PC-9 (cell line): ENCODE measurements around the gene CMIP. TPM values are rescaled to one million over a fixed set of nuclear protein-coding genes. Genes with fewer than 3 reads are reported as not detected.

ENCODE experiments used
- BruUV-seq: library from RNA; stranded (reverse); fragments of 400-500 nt; replicated peaks from 2 replicates; lab custom pipeline; 2021; lab: Mats Ljungman, UMichigan
- CTCF ChIA-PET: fragments of 300-600 bp; sonication (Branson Sonifier 250); formaldehyde crosslinking; loops from one replicate; lab custom pipeline; 2022; ENCODE audit warnings: antibody characterized with exemption; lab: Charles Lee
- POLR2A ChIA-PET: fragments of 300-600 bp; sonication (Branson Sonifier 250); formaldehyde crosslinking; loops from one replicate; lab custom pipeline; 2022; ENCODE audit warnings: antibody characterized with exemption; ENCODE audit not compliant: unreplicated experiment; lab: Charles Lee
- DNase-seq, 2 experiments: peaks; one replicate each; pipeline versions ENCODE4 v3.0.0 to v3.0.0-alpha.2; 2015 to 2022; ENCODE audit warnings: mixed read lengths in 1 of 2
- H2AFZ ChIP-seq: fragments of 200-600 bp; sonication (generic); 2 replicates; pipeline ENCODE4 v1.8.1; 2017; ENCODE audit warnings: antibody characterized with exemption
- H3F3A ChIP-seq: fragments of 200-600 bp; sonication (generic); 2 replicates; pipeline ENCODE4 v1.8.1; 2017; ENCODE audit warnings: antibody characterized with exemption, mild to moderate bottlenecking, low read depth; ENCODE audit not compliant: insufficient read depth
- H3K27ac ChIP-seq: fragments of 200-600 bp; sonication (generic); 2 replicates; pipeline ENCODE4 v1.6.1; 2016; ENCODE audit warnings: mixed run types
- H3K27me3 ChIP-seq: fragments of 200-600 bp; sonication (generic); 2 replicates; pipeline ENCODE4 v1.6.1; 2016; ENCODE audit warnings: low read depth, mixed run types; ENCODE audit not compliant: insufficient read depth
- H3K36me3 ChIP-seq: fragments of 200-600 bp; sonication (generic); 2 replicates; pipeline ENCODE4 v1.6.1; 2016; ENCODE audit warnings: low read depth, mixed run types
- H3K4me1 ChIP-seq: fragments of 200-600 bp; sonication (generic); replicated peaks from 2 replicates; pipeline ENCODE4 v1.6.1; 2016; ENCODE audit warnings: mixed run types; ENCODE audit not compliant: insufficient read depth
- H3K4me2 ChIP-seq: fragments of 200-600 bp; sonication (generic); 2 replicates; pipeline ENCODE4 v1.6.1; 2017; ENCODE audit warnings: mixed run types
- H3K4me3 ChIP-seq: fragments of 200-600 bp; sonication (generic); 2 replicates; pipeline ENCODE4 v1.6.1; 2016; ENCODE audit warnings: mixed run types
- H3K79me2 ChIP-seq: fragments of 200-600 bp; sonication (generic); 2 replicates; pipeline ENCODE4 v1.6.1; 2017; ENCODE audit warnings: low read depth, mixed run types
- H3K9me2 ChIP-seq: fragments of 200-600 bp; sonication (generic); 2 replicates; pipeline ENCODE4 v1.8.1; 2017; ENCODE audit warnings: mild to moderate bottlenecking; ENCODE audit not compliant: insufficient read depth
- H3K9me3 ChIP-seq: fragments of 200-600 bp; sonication (generic); 2 replicates; pipeline ENCODE4 v1.8.1; 2016; ENCODE audit warnings: low read depth; ENCODE audit not compliant: insufficient read depth
- H4K20me1 ChIP-seq: fragments of 200-600 bp; sonication (generic); 2 replicates; pipeline ENCODE4 v1.8.1; 2017; ENCODE audit not compliant: insufficient read depth
- CTCF ChIP-seq: fragments of 200-600 bp; sonication (generic); conservative IDR thresholded peaks from 2 replicates; pipeline ENCODE4 v1.6.1; 2017; ENCODE audit warnings: mixed run types, antibody characterized with exemption, mild to moderate bottlenecking, moderate library complexity
- EZH2 ChIP-seq: fragments of 200-600 bp; sonication (generic); IDR thresholded peaks from 2 replicates; pipeline ENCODE4 v1.8.0; 2017; ENCODE audit warnings: antibody characterized with exemption, low read depth
- intact Hi-C: fragments of 100-400 bp; cut with micrococcal nuclease; formaldehyde crosslinking; loops from one replicate; pipeline ENCODE4 v1.10.0; 2022; ENCODE audit not compliant: unreplicated experiment
- total RNA-seq: library from RNA; stranded (reverse); gene quantifications from 2 replicates; pipeline ENCODE4 v1.2.3, GENCODE V29; 2021

CMIP gene
- total RNA-seq, 1 experiment from 2014 or later, result 96.6 TPM

GRCh38 chr16:81646561-81646960, 202.0 kb downstream of the CMIP start:
- CTCF ChIA-PET, result no interaction called here
- no TSS peak for BruUV-seq
- H3K4me1 ChIP-seq, result 0 out of 2 replicates have a peak, but pooled peaks cover 6% of the 10 kb centered on the region
- no peak overlapping the region for H3K4me2 ChIP-seq
- no peaks in the 10 kb centered on the region for H3F3A ChIP-seq
- H4K20me1 ChIP-seq, result peaks cover 31% of the 10 kb centered on the region
- intact Hi-C loops, result no loop called here
- no peaks in the 10 kb centered on the region; the same call in 1 of the 2 replicates for H3K36me3 ChIP-seq
- peaks cover 52% of the 10 kb centered on the region for H3K79me2 ChIP-seq
- H3K9me2 ChIP-seq, result no peaks in the 10 kb centered on the region
- H3K9me3 ChIP-seq, result no peaks in the 10 kb centered on the region
- no peak for DNase-seq
- H2AFZ ChIP-seq, result no peak overlapping the region
- no peak overlapping the region for H3K27ac ChIP-seq
- no peaks in the 10 kb centered on the region for H3K27me3 ChIP-seq
- no peak for TF ChIP-seq CTCF
- TF ChIP-seq EZH2, result no peak
- H3K4me3 ChIP-seq, result no peak overlapping the region
- POLR2A ChIA-PET, result no interaction called here

GRCh38 chr16:81647527-81647926, 202.9 kb downstream of the CMIP start:
- TF ChIP-seq CTCF, result no peak
- no peak for TF ChIP-seq EZH2
- Histone ChIP-seq H3K27ac (no peak overlapping the region), H3K9me2 (no peaks in the 10 kb centered on the region), H3K79me2 (peaks cover 47% of the 10 kb centered on the region), H3K4me1 (0 out of 2 replicates have a peak, but pooled peaks cover 6% of the 10 kb centered on the region), H3F3A (no peaks in the 10 kb centered on the region), H3K9me3 (no peaks in the 10 kb centered on the region), H3K36me3 (no peaks in the 10 kb centered on the region; the same call in 1 of the 2 replicates), H3K4me3 (no peak overlapping the region), H3K27me3 (no peaks in the 10 kb centered on the region), H2AFZ (no peak overlapping the region), H4K20me1 (peaks cover 23% of the 10 kb centered on the region), H3K4me2 (no peak overlapping the region)
- no TSS peak for BruUV-seq
- CTCF ChIA-PET, result interaction anchor here (0.7 kb wide), 1 partner anchor 155 kb away, joined by 5 read pairs; no protein-coding TSS in a partner anchor
- peak in 1 of 2 experiments; percentile 51 for DNase-seq
- POLR2A ChIA-PET, result no interaction called here
- intact Hi-C loops, result no loop called here

- 0 out of 2 replicates have a peak, but pooled peaks cover 6% of the 10 kb centered on the region for H3K4me1 ChIP-seq
- ChIA-PET POLR2A (no interaction called here), CTCF (no interaction called here)
- intact Hi-C loops, result no loop called here
- no peak overlapping the region for H2AFZ ChIP-seq
- no peak overlapping the region for H3K4me3 ChIP-seq
- TF ChIP-seq CTCF (no peak), EZH2 (no peak)
- peaks cover 32% of the 10 kb centered on the region for H3K79me2 ChIP-seq
- no peaks in the 10 kb centered on the region for H3F3A ChIP-seq
- H3K27me3 ChIP-seq, result no peaks in the 10 kb centered on the region
- no TSS peak for BruUV-seq
- H3K9me3 ChIP-seq, result no peaks in the 10 kb centered on the region
- no peak overlapping the region for H3K27ac ChIP-seq
- no peak for DNase-seq
- H4K20me1 ChIP-seq, result peaks cover 14% of the 10 kb centered on the region
- no peaks in the 10 kb centered on the region for H3K9me2 ChIP-seq
- no peak overlapping the region for H3K4me2 ChIP-seq
- 0 out of 2 replicates have a peak, but pooled peaks cover 4% of the 10 kb centered on the region for H3K36me3 ChIP-seq
These were observed 205.1 kb downstream of the CMIP start for GRCh38 chr16:81649561-81650184.
